Endothelial cell of umbilical vein (primary cell): ENCODE measurements around the gene FOXB1. TPM values are rescaled to one million over a fixed set of nuclear protein-coding genes. Genes with fewer than 3 reads are reported as not detected.

Experiments
- BruUV-seq: library from RNA; stranded (reverse); fragments of 400-500 nt; replicated peaks from 2 replicates; lab custom pipeline; 2021; lab: Mats Ljungman, UMichigan
- CTCF ChIA-PET: fragments of 300-600, 350-600 bp; sonication (Branson Sonifier 250); formaldehyde crosslinking; loops from one replicate; lab custom pipeline; 2021; ENCODE audit warnings: antibody characterized with exemption, inconsistent platforms; lab: Charles Lee
- POLR2A ChIA-PET: fragments of 300-600, 350-600 bp; sonication (Branson Sonifier 250); formaldehyde crosslinking; loops from one replicate; lab custom pipeline; 2021; ENCODE audit warnings: antibody characterized with exemption, inconsistent platforms; lab: Charles Lee
- DNase-seq: peaks from one replicate; pipeline ENCODE4 v3.0.0-alpha.2; 2011; ENCODE audit warnings: low read depth, low spot score
- FAIRE-seq: peaks from 2 replicates; lab custom pipeline; 2011; peaks lifted over from hg19 to GRCh38; lab: Jason Lieb, UNC
- H2AFZ ChIP-seq: 2 replicates; pipeline ENCODE4 v1.6.0; 2012; ENCODE audit warnings: low read depth, low read length, control low read depth, inconsistent platforms
- H3K27ac ChIP-seq: 2 replicates; pipeline ENCODE4 v1.5.1; 2011; ENCODE audit warnings: low read depth, mild to moderate bottlenecking, control low read depth, low read length, moderate library complexity; ENCODE audit not compliant: insufficient read depth
- H3K27me3 ChIP-seq, 2 experiments: 2 replicates each; pipeline versions ENCODE4 v1.6.0 to v1.6.1; 2011; ENCODE audit warnings: low read length in 2 of 2, mixed read lengths in 1 of 2; ENCODE audit not compliant: control insufficient read depth in 2 of 2, insufficient read depth in 2 of 2
- H3K36me3 ChIP-seq, 2 experiments: 2 replicates in 1 of 2; 3 replicates in 1 of 2; pipeline ENCODE4 v1.5.1; 2011; ENCODE audit warnings: low read length in 2 of 2, mild to moderate bottlenecking in 1 of 2, moderate library complexity in 1 of 2; ENCODE audit not compliant: control insufficient read depth in 2 of 2, insufficient read depth in 2 of 2; ENCODE audit errors: extremely low read depth in 1 of 2
- H3K4me1 ChIP-seq: 3 replicates; pipeline ENCODE4 v1.5.1; 2011; ENCODE audit warnings: mild to moderate bottlenecking, low read length; ENCODE audit not compliant: control insufficient read depth, insufficient read depth; ENCODE audit errors: extremely low read depth
- H3K4me2 ChIP-seq: 2 replicates; pipeline ENCODE4 v1.6.1; 2011; ENCODE audit warnings: low read length, control low read depth, mixed read lengths; ENCODE audit not compliant: insufficient read depth
- H3K4me3 ChIP-seq, 3 experiments: fragments of 200-600 bp in 1 of 3; sonication (generic), shearing (Covaris generic) in 1 of 3; replicated peaks in 1 of 3; 2 replicates each; pipeline ENCODE4 v1.5.1; 2011 to 2016; ENCODE audit warnings: control low read depth in 3 of 3, low read length in 3 of 3, mild to moderate bottlenecking in 2 of 3, inconsistent platforms in 1 of 3, low read depth in 1 of 3, moderate library complexity in 1 of 3; ENCODE audit not compliant: insufficient read depth in 1 of 3
- H3K79me2 ChIP-seq: 2 replicates; pipeline ENCODE4 v1.6.0; 2012; ENCODE audit warnings: low read length, inconsistent platforms; ENCODE audit not compliant: control insufficient read depth, insufficient read depth
- H3K9ac ChIP-seq: replicated peaks from 2 replicates; pipeline ENCODE3; 2011; ENCODE audit warnings: low read length, control low read depth; ENCODE audit not compliant: insufficient read depth; ENCODE audit errors: extremely low read depth
- H3K9me1 ChIP-seq: replicated peaks from 3 replicates; pipeline ENCODE4 v1.6.0; 2011; ENCODE audit warnings: mild to moderate bottlenecking, low read length; ENCODE audit not compliant: control insufficient read depth, insufficient read depth; ENCODE audit errors: extremely low read depth
- H3K9me3 ChIP-seq: replicated peaks from 2 replicates; pipeline ENCODE4 v1.5.1; 2012; ENCODE audit warnings: low read length, inconsistent platforms; ENCODE audit not compliant: control insufficient read depth, insufficient read depth
- H4K20me1 ChIP-seq: replicated peaks from 2 replicates; pipeline ENCODE3; 2011; ENCODE audit warnings: mild to moderate bottlenecking, low read length; ENCODE audit not compliant: control insufficient read depth, insufficient read depth; ENCODE audit errors: extremely low read depth
- CTCF ChIP-seq, 2 donors: IDR thresholded peaks; 1 replicate in 1 of 2; 2 replicates in 1 of 2; pipeline ENCODE4 v1.5.1; 2011; ENCODE audit warnings: low read length in 2 of 2, mild to moderate bottlenecking in 2 of 2, moderate library complexity in 2 of 2, control low read depth in 1 of 2, inconsistent platforms in 1 of 2, low read depth in 1 of 2; ENCODE audit not compliant: insufficient read depth in 1 of 2; ENCODE audit errors: extremely low read depth in 1 of 2
- EZH2 ChIP-seq: IDR thresholded peaks from 2 replicates; pipeline ENCODE4 v1.6.1; 2012; ENCODE audit warnings: borderline replicate concordance, low read depth, mild to moderate bottlenecking, moderate library complexity, low read length, inconsistent platforms; ENCODE audit not compliant: severe bottlenecking
- FOS ChIP-seq: IDR thresholded peaks from 2 replicates; pipeline ENCODE4 v1.6.1; 2011; ENCODE audit warnings: mild to moderate bottlenecking, low read length, moderate library complexity, borderline replicate concordance; ENCODE audit not compliant: insufficient read depth
- GATA2 ChIP-seq: IDR thresholded peaks from 2 replicates; pipeline ENCODE4 v1.7.0; 2011; ENCODE audit warnings: low read depth, mild to moderate bottlenecking, moderate library complexity, mixed read lengths, low read length; ENCODE audit not compliant: insufficient read length, insufficient read depth
- JUN ChIP-seq: IDR thresholded peaks from 2 replicates; pipeline ENCODE4 v1.6.1; 2011; ENCODE audit warnings: borderline replicate concordance, low read depth; ENCODE audit not compliant: insufficient read length, insufficient read depth
- MAX ChIP-seq: IDR thresholded peaks from 2 replicates; pipeline ENCODE4 v1.6.1; 2011; ENCODE audit not compliant: insufficient read depth, insufficient read length
- MYC ChIP-seq: IDR thresholded peaks from one replicate; pipeline ENCODE4 v1.6.1; 2011; ENCODE audit warnings: mild to moderate bottlenecking, low read depth, low read length
- POLR2A ChIP-seq: IDR thresholded peaks from 2 replicates; pipeline ENCODE4 v1.6.1; 2012; ENCODE audit warnings: low read depth, mild to moderate bottlenecking, control low read depth, low read length
- POLR2AphosphoS5 ChIP-seq: IDR thresholded peaks from 2 replicates; pipeline ENCODE4 v1.6.1; 2012; ENCODE audit warnings: low read depth, mild to moderate bottlenecking, control low read depth, low read length, moderate library complexity; ENCODE audit not compliant: insufficient read depth
- dilution Hi-C: fragments of 300-500 bp; cut with MboI; formaldehyde crosslinking; loops from one replicate; pipeline ENCODE4 v1.15.0; 2019; ENCODE audit warnings: low sequenced_read_pairs; ENCODE audit not compliant: extremely low pct_ligation_motif_present
- intact Hi-C: fragments of 100-400 bp; cut with micrococcal nuclease; formaldehyde crosslinking; loops from one replicate; pipeline ENCODE4 v1.10.0; 2022
- polyA plus RNA-seq, 4 experiments: library from polyadenylated mRNA; depleted of rRNA in 3 of 4; stranded (reverse) in 3 of 4; unstranded in 1 of 4; fragments of >200 nt; gene quantifications; 2 replicates each; pipeline versions ENCODE4 v1.2.1 to v1.2.3, GENCODE V29; 2011 to 2012; ENCODE audit warnings: missing spikeins in 1 of 4
- total RNA-seq: library from RNA; stranded (reverse); gene quantifications from 2 replicates; pipeline ENCODE4 v1.2.3, GENCODE V29; 2021

Gene FOXB1
- total and polyA plus RNA-seq, 2 donors (not counting 3 experiments of a cell fraction or from before 2014, with no cell fraction given) = not detected

GRCh38 chr15:60039316-60039715, 35.2 kb downstream of the FOXB1 start:
- CTCF ChIA-PET = interaction anchor here (0.5 kb wide), 1 partner anchor 230 kb away, joined by 4 read pairs; no protein-coding TSS in a partner anchor
- TF ChIP-seq CTCF (IDR thresholded peaks at IDR 0.05; ENCODE audit: extremely low read depth in 1 of 2, insufficient read depth in 1 of 2, low read depth in 1 of 2, low read length in 2 of 2) (no peak), POLR2AphosphoS5 (no peak), MYC (no peak), JUN (no peak), FOS (no peak), GATA2 (no peak), EZH2 (no peak), POLR2A (no peak), MAX (no peak)

More at GRCh38 chr15:60039316-60039715, 35.2 kb downstream of the FOXB1 start:
- H3K36me3 ChIP-seq = no peaks in the 10 kb centered on the region
- intact Hi-C loops = no loop called here
- dilution Hi-C loops = no loop called here
- H3K79me2 ChIP-seq = no peaks in the 10 kb centered on the region
- no peak overlapping the region for H3K4me2 ChIP-seq
- no peaks in the 10 kb centered on the region for H3K9me3 ChIP-seq
- no peaks in the 10 kb centered on the region for H4K20me1 ChIP-seq
- no peaks in the 10 kb centered on the region for H3K4me1 ChIP-seq
- no TSS peak for BruUV-seq
- POLR2A ChIA-PET = no interaction called here
- no peak overlapping the region for H2AFZ ChIP-seq
- H3K4me3 ChIP-seq = no peak overlapping the region
- DNase-seq (no peak), FAIRE-seq (no peak)
- no peak overlapping the region for H3K9ac ChIP-seq
- no peak overlapping the region for H3K27ac ChIP-seq
- peaks cover 2 to 11% of the 10 kb centered on the region in 2 experiments for H3K27me3 ChIP-seq
- H3K9me1 ChIP-seq = no peaks in the 10 kb centered on the region
